Hepatocyte (in vitro differentiated cells): ENCODE measurements around the gene XXYLT1.

Experiments used
- EZH2phosphoT487 ChIP-seq: fragments of 200-600 bp; sonication (generic); IDR thresholded peaks from one replicate; pipeline ENCODE4 v1.6.1; 2018; ENCODE audit warnings: antibody characterized with exemption, mild to moderate bottlenecking, low read depth, moderate library complexity; ENCODE audit not compliant: unreplicated experiment, severe bottlenecking
- TF ChIP-seq, protein P1 (sequence below): fragments of 200-600 bp; sonication (generic); IDR thresholded peaks from 2 replicates; pipeline ENCODE4 v1.5.1; 2016; ENCODE audit warnings: antibody characterized with exemption, mild to moderate bottlenecking; ENCODE audit not compliant: poor library complexity

DNA sequence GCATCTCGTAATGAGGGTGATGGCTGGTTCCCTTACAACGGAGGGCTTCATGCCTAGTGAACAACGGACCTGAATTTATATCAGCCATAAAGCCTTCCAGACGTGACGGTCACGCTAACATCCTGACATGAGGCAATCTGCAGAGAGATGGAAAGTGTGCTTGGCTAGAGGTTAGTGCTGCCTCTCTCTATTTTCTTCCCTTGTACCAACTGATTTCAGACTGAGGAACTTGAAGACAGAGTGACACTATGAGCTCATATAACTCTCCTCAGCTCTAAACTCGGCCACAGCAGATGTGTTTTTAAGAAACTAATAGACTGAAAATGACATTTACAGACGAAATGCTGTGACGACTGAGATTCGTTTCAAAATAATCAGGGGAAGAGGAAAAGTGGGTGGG, 122.4 kb downstream of the XXYLT1 start:
- TF ChIP-seq, protein P1, sequence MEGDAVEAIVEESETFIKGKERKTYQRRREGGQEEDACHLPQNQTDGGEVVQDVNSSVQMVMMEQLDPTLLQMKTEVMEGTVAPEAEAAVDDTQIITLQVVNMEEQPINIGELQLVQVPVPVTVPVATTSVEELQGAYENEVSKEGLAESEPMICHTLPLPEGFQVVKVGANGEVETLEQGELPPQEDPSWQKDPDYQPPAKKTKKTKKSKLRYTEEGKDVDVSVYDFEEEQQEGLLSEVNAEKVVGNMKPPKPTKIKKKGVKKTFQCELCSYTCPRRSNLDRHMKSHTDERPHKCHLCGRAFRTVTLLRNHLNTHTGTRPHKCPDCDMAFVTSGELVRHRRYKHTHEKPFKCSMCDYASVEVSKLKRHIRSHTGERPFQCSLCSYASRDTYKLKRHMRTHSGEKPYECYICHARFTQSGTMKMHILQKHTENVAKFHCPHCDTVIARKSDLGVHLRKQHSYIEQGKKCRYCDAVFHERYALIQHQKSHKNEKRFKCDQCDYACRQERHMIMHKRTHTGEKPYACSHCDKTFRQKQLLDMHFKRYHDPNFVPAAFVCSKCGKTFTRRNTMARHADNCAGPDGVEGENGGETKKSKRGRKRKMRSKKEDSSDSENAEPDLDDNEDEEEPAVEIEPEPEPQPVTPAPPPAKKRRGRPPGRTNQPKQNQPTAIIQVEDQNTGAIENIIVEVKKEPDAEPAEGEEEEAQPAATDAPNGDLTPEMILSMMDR, result no peak
- TF ChIP-seq EZH2phosphoT487, result no peak
